ENCODE results near the gene CCDC9B.

CCDC9B gene

DNA sequence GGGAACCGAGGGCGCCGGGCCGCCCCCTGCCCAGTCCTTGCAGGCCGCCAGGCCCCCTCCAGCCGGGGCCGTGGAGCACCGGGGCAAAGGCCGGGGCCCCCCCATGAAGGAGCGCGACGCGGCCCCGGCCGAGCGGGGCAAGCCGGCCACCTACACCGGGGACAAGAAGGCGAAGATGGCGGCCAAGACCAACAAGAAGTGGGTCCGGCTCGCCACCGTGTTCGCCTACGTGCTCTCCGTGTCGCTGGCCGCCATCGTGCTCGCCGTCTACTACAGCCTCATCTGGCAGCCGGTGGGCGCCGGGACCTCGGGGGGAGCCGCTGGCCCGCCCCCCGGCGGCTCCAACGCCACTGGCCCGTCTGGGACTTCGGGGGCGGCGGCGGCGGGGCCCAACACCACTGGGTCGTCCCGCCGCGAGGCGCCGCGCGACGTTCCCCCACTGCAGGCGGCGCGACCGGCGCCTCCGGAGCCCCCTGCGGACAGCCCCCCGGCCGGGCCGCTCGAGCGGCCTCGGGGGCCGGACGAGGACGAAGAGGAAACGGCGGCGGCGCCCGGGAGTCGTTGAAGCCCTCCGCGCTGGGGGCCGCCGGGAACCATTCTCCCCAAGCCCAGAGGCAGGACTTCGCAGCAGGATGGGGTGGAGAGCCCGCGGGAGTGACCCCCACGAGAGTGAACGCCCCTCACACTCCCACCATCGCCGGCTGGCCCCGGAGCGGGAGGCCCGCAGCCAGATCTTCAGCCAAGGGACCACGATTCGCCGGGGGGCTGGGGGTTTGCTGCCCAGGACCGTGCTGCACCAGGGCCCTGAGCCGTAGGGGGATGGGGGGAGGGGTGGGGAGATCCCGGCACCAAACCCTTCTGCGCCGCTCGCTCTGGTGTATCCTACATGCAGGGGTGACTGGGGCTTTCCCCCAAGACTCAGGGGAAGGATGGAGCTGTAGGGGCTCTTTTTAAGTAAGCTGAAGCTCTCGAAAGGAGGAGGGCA, 16.5 kb downstream of the CCDC9B start:
- Mint-ChIP-seq H3K4me3 (peak overlapping the region; percentile 82), H3K27me3 (no peaks in the 10 kb centered on the region), H3K27ac (peak overlapping the region; percentile 85), H3K36me3 (ENCODE audit: low read depth) (peaks cover 48% of the 10 kb centered on the region), H3K9me3 (no peaks in the 10 kb centered on the region), H3K4me1 (ENCODE audit: low read depth) (peaks cover 78% of the 10 kb centered on the region)
- intact Hi-C loops (cut with micrococcal nuclease) = loop anchor here (1.0 kb wide), 1 partner anchor 10 kb away; no protein-coding TSS in a partner anchor

DNA sequence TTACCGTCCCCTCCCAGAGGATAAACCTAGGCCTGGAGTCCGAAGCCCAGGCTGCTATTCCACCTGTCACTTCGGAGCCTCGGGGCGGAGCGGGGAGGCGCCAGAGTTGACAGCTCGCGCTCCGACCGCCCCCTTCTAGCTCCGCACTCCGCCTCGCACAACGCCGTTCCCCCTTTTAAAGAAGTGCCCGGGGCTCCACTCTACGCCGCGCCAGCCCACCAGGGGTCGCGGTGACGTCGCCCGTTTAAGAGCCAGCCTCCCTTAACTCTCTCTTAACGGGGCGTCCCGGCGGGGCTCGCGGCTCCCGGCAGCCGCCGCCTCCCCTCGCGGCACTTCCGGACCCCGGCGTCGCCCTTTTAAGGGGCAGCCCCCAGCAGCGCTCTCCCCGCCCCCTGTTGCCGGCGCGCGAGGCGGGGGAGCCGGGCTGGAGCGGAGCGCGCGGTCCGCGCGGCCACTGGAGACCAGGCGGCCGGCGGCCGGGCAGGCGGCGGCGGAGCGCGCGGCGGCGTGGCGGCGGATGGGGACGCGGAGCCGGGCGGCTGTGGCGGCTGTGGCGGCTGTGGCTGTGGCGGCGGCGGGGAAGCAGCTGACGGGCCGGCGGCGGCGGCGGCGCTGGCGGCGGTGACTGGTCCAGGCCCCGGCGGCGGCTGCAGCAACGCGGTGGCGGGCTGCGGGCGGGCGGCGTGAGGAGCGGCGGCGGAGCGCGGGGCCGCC, 17.3 kb downstream of the CCDC9B start, which contains the start of gene INAFM2:
INAFM2 (plus strand) TSS at position 454 of the 714 bp plus-strand sequence. CDS start 364 bp downstream, outside the sequence.
- Mint-ChIP-seq H3K36me3 (ENCODE audit: low read depth) (peaks cover 40% of the 10 kb centered on the region), H3K4me3 (peak within 1 kb of the TSS; percentile 82), H3K9me3 (no peaks in the 10 kb centered on the region), H3K27me3 (no peaks in the 10 kb centered on the region), H3K27ac (peak within 1 kb of the TSS; percentile 85), H3K4me1 (ENCODE audit: low read depth) (peaks cover 69% of the 10 kb centered on the region)
- intact Hi-C loops (cut with micrococcal nuclease) = loop anchor here (1.0 kb wide), 1 partner anchor 11 kb away; no protein-coding TSS in a partner anchor

DNA sequence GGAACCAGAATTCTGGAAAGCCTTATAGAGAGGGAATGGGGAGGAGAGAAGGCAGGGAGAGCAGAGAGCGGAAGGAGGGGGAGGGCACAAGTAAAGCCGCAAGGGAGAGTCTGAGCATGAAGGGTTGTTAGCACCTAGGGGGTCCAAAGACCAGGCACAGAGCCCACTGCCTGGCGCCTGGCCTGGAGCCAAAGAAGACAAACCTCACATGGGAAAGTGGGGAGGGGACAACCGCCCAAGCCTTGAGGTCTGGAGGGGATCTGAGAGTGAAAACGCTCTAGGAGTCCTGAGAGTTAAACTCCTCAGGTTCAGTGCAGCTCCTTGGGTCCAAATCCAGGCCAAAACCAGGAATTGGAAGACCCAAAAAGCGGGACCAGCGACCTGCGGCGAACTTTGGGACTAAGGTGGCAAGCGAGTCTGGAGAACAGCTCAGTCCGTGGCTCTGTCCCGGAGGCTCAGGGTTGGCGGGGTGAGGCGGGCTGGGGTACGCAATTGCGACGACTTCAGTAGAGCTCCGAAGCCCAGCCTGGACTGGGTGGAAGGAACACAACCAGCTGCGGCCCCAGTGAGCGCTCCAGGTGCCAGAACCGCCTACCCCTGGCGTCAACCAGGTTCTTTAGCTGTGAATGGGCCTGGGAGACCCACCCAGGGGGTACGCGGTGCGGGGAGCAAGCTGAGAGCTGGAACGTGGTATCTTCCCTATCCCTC, 18.1 kb downstream of the CCDC9B start:
- Mint-ChIP-seq H3K4me1 (ENCODE audit: low read depth) (peaks cover 62% of the 10 kb centered on the region), H3K27me3 (no peaks in the 10 kb centered on the region), H3K36me3 (ENCODE audit: low read depth) (peaks cover 33% of the 10 kb centered on the region), H3K27ac (peak overlapping the region; percentile 78), H3K9me3 (no peaks in the 10 kb centered on the region), H3K4me3 (peak overlapping the region; percentile 71)
- intact Hi-C loops (cut with micrococcal nuclease) = loop anchor here (1.0 kb wide), 1 partner anchor 12 kb away; no protein-coding TSS in a partner anchor

DNA sequence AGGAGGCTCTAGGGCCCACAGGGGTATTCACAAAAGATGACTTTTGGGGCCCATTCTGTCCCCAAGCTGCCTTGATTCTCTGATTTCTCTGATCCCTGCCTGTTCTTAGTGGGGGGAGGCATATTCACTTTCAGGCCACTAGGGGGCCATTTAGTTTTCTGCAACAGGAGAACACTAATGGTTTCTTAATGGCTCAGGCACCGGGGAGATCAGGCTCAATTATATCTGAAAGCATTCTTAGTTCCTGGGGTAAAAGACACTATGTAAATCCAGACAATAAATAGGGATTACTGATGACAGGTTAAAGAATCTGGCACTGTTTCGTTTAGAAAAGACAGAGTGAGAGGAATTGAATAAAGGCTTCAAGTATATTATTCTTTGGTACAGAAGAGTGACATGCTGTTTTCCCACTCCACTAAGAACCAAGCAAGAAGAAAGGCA, 19.8 kb downstream of the CCDC9B start:
- Mint-ChIP-seq H3K4me3 (no peak overlapping the region), H3K27ac (peak overlapping the region; percentile 65), H3K36me3 (ENCODE audit: low read depth) (peaks cover 15% of the 10 kb centered on the region), H3K4me1 (ENCODE audit: low read depth) (peaks cover 56% of the 10 kb centered on the region), H3K27me3 (peaks cover 5% of the 10 kb centered on the region), H3K9me3 (no peaks in the 10 kb centered on the region)
- intact Hi-C loops (cut with micrococcal nuclease) = no loop called here

DNA sequence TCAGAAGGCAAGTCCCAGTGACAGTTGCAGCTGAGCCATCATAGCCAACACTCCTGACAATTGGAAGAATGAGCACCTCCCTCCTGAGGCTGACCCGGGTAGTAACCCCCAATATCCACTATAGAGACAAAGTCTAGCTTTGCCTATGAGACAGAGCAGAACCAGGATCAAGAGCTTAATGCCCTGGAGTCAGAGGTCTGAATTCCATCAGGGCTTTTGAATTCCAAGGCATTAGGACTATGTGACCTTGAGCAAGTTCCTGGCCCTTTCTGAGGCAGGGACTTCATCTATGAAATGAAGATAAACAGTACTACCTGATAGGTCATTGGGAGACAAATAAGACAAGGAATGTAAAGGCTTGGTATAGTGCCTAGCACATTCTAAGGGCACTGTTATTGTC, 20.3 kb downstream of the CCDC9B start:
- Mint-ChIP-seq H3K27me3 (peaks cover 10% of the 10 kb centered on the region), H3K9me3 (no peaks in the 10 kb centered on the region), H3K4me1 (ENCODE audit: low read depth) (peaks cover 54% of the 10 kb centered on the region), H3K36me3 (ENCODE audit: low read depth) (peaks cover 10% of the 10 kb centered on the region), H3K27ac (peak overlapping the region; percentile 65), H3K4me3 (no peak overlapping the region)
- intact Hi-C loops (cut with micrococcal nuclease) = no loop called here

DNA sequence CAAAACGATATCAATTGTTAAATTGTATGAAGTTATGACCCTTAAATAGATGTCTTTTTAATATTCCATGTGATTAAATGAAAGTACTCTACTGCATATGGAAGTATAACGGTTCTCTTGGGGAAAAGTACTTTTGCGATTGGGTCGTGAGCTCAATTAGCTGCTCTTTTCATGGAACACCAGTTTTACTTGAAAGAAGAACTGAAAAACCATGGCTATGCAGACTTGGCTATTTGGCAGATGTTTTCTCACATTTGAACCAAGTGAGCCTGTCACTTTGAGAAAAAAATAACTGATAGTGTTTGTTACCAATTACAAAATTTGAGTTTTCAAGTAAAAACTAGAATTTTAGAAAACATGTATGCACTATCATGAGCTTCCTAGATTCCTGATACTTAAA, 23.2 kb downstream of the CCDC9B start:
- Mint-ChIP-seq H3K9me3 (no peaks in the 10 kb centered on the region), H3K4me1 (ENCODE audit: low read depth) (peaks cover 70% of the 10 kb centered on the region), H3K27ac (peak overlapping the region; percentile 73), H3K4me3 (no peak overlapping the region), H3K36me3 (ENCODE audit: low read depth) (no peaks in the 10 kb centered on the region), H3K27me3 (peaks cover 16% of the 10 kb centered on the region)
- intact Hi-C loops (cut with micrococcal nuclease) = no loop called here

DNA sequence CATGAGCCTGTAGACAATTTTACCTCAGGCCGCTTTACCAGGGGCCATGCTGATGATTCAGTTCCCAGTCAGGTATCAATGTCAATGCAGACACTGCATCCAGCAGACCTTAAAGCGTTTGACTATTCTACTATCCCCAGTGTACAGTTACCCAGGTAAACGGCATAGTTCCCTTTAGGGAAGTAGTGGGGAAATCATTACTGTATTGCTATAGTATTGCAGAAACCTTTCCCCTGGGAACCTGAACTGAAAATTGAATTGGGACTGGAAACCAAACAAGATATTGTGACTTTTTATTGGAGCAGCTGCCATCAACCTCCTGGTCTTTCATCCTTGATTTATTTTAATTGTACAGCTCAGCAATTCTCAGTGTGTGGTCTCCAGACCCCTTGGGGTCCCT, 23.8 kb downstream of the CCDC9B start:
- peaks cover 23% of the 10 kb centered on the region for H3K27me3 Mint-ChIP-seq
- H3K4me1 Mint-ChIP-seq (ENCODE audit: low read depth) = peaks cover 70% of the 10 kb centered on the region
- intact Hi-C loops (cut with micrococcal nuclease) = no loop called here
- no peak overlapping the region for H3K4me3 Mint-ChIP-seq
- peak overlapping the region; percentile 73 for H3K27ac Mint-ChIP-seq
- no peaks in the 10 kb centered on the region for H3K36me3 Mint-ChIP-seq (ENCODE audit: low read depth)
- no peaks in the 10 kb centered on the region for H3K9me3 Mint-ChIP-seq

DNA sequence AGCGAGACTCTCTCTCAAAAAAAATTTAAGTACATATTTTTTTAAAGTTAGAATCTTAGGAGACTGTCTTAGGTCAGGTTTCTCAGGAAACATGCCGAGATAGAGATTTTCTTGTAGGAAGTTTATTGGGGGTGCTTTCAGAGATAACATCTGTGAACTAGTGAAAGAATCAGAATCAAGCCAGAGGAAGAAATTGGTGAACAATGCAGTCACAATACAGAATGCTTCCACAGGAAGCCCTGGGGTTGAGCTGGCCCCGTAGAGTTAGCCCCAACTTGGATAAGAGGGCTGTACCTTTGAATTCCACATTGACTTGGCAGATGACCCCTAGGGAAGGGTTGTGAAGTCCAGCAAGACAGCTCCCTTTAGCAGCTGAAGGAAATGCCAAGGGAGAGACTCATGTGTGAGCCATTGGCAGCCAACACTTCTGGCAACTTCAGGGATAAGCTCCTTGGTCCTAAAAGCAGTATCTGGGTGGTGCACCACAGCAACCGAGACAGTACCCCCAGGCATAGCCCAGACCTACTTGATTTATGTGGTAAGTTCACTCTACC, 25.9 kb downstream of the CCDC9B start:
- Mint-ChIP-seq H3K36me3 (ENCODE audit: low read depth) (no peaks in the 10 kb centered on the region), H3K27me3 (peaks cover 25% of the 10 kb centered on the region), H3K9me3 (no peaks in the 10 kb centered on the region), H3K4me3 (no peak overlapping the region), H3K27ac (peak overlapping the region; percentile 73), H3K4me1 (ENCODE audit: low read depth) (peaks cover 55% of the 10 kb centered on the region)
- intact Hi-C loops (cut with micrococcal nuclease) = no loop called here

DNA sequence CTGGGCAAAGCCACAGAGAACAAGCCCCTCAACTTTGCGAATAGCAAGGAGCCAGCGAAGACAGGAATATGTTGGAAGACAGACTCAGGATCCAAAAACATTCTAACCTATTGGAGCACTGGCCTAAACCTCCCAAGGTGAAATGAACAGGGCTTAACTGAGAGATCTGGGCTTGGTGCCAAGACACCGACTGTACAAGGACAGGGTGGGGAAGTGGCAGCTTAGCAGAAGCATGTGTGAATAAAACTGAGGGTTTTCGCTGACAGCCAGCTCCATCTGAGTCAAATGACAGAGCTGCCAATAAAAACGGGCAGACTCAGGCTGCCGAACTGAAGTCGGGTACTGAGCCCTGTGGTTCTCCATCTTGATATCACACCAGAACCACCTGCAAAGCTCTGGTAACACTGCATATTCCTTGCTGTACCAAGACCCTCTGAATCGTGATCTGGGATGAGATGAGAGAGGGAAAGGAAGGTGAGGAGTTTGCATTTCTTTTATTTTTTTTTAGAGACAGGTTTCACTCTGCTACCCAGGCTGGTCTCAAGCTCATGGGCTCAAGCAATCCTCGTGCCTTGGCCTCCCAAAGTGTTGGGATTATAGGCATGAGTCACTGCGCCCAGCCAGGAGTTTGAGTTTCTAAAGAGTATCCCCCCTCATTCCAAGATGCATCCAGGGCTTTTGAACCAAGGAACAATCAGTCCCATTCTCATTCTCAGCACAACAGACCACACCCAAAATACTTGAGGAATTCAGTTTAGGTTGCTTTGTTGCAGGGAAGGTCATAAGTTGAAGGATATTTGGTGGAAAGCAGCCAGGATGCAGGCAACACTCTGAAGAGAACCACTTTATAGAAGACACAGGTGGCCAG, 27.0 kb downstream of the CCDC9B start:
- H3K4me3 Mint-ChIP-seq = no peak overlapping the region
- peaks cover 25% of the 10 kb centered on the region for H3K27me3 Mint-ChIP-seq
- no peaks in the 10 kb centered on the region for H3K9me3 Mint-ChIP-seq
- peak overlapping the region; percentile 73 for H3K27ac Mint-ChIP-seq
- no peaks in the 10 kb centered on the region for H3K36me3 Mint-ChIP-seq (ENCODE audit: low read depth)
- intact Hi-C loops (cut with micrococcal nuclease) = no loop called here
- peaks cover 63% of the 10 kb centered on the region for H3K4me1 Mint-ChIP-seq (ENCODE audit: low read depth)

DNA sequence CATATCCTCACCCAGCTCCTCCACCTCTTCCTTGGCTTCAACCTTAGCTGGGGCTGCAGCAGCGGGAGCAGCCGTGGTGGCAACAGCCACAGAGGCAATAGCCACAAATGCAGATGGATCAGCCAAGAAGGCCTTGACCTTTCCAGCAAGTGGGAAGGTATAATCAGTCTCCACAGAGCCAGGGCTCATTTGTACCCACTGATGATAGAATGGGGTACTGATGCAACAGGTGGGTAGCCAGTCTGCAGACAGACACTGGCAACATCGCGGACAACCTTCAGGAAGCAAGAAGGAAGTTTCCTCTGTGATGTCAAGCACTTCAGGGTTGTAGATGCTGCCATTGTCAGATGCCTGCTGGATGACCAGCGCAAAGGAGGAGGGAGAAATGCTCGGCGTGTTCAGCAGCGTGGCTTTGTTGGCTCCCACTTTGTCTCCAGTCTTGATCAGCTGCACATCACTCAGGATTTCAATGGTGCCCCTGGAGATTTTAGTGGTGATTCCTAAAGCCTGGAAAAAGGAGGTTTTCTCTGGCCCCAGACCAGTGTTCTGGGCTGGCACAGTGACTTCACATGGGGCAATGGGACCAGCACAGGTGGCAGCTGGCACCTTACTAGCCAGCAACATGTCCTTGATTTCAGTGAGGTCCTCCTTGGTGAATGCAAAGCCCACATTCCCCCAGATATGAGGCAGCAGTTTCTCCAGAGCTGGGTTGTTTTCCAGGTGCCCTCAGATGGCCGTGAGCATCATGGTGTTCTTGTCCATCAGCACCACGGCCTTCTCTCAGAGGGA, 28.2 kb downstream of the CCDC9B start:
- peaks cover 25% of the 10 kb centered on the region for H3K27me3 Mint-ChIP-seq
- no peak overlapping the region for H3K4me3 Mint-ChIP-seq
- H3K27ac Mint-ChIP-seq = no peak overlapping the region
- H3K9me3 Mint-ChIP-seq = no peaks in the 10 kb centered on the region
- H3K4me1 Mint-ChIP-seq (ENCODE audit: low read depth) = peaks cover 67% of the 10 kb centered on the region
- peaks cover 6% of the 10 kb centered on the region for H3K36me3 Mint-ChIP-seq (ENCODE audit: low read depth)
- intact Hi-C loops (cut with micrococcal nuclease) = no loop called here

DNA sequence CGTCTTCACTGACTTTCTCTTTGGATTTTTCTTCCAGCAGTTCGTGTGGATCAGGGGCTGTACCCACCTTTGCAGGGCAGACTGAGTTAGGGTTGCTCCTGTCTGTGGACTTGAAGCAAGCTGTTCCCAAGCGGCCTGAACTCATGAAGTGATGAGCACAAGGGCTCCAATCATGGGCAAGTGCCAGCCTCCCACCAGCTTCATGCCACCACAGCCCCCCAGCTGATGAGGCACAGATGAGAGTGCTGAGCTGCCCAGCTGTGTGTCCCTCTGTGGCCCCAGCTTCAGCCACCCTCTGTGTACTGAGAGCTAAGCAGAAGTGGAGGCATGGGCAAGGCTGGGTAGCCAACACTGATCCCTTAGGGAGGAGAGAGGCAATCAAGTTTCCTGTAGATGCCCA, 29.7 kb downstream of the CCDC9B start:
- intact Hi-C loops (cut with micrococcal nuclease) = loop anchor here (1.0 kb wide), 1 partner anchor 32 kb away; no protein-coding TSS in a partner anchor
- H3K4me3 Mint-ChIP-seq = no peak overlapping the region
- H3K4me1 Mint-ChIP-seq (ENCODE audit: low read depth) = peaks cover 63% of the 10 kb centered on the region
- H3K36me3 Mint-ChIP-seq (ENCODE audit: low read depth) = peaks cover 20% of the 10 kb centered on the region
- no peak overlapping the region for H3K27ac Mint-ChIP-seq
- H3K27me3 Mint-ChIP-seq = peaks cover 21% of the 10 kb centered on the region
- H3K9me3 Mint-ChIP-seq = no peaks in the 10 kb centered on the region

Data from dendritic cell treated with granulocyte-macrophage colony-stimulating factor and Interleukin-4, amounts not matched to agents 40 ng/mL and 50 ng/mL, for 4 days (primary cell).